Activated T-helper 1 cell treated with anti-CD3 and anti-CD28 coated beads, Interleukin-2, amount 50 U/mL, for 16 hours (primary cell): ENCODE results near the gene C1QTNF8.

Source experiments
- DNase-seq, 2 donors: peaks; one replicate each; pipeline ENCODE4 v3.0.0-alpha.2; 2020; ENCODE audit warnings: low read depth in 1 of 2, low spot score in 1 of 2

C1QTNF8 gene

GRCh38 chr16:1047801-1048200 is 48.2 kb downstream of the C1QTNF8 start:
- no peak for DNase-seq

GRCh38 chr16:1047123-1047522 is 48.9 kb downstream of the C1QTNF8 start:
- no peak for DNase-seq

- DNase-seq: no peak
Observed at GRCh38 chr16:1045993-1046911, 49.8 kb downstream of the C1QTNF8 start.

GRCh38 chr16:1045310-1045992 is 50.6 kb downstream of the C1QTNF8 start:
- DNase-seq: no peak

GRCh38 chr16:1044460-1045309 is 51.4 kb downstream of the C1QTNF8 start:
- DNase-seq: no peak

- DNase-seq: no peak
Observed at GRCh38 chr16:1043881-1044451, 52.1 kb downstream of the C1QTNF8 start.

GRCh38 chr16:1042866-1043265 is 53.2 kb downstream of the C1QTNF8 start:
- no peak for DNase-seq

- DNase-seq: no peak
Observed at GRCh38 chr16:1042049-1042744, 53.8 kb downstream of the C1QTNF8 start.

- no peak for DNase-seq
Observed at GRCh38 chr16:1040346-1040745, 55.7 kb downstream of the C1QTNF8 start.

- DNase-seq: no peak
Observed at GRCh38 chr16:1039762-1040161, 56.3 kb downstream of the C1QTNF8 start.

- DNase-seq: no peak
Observed at GRCh38 chr16:1038932-1039331, 57.1 kb downstream of the C1QTNF8 start.
